ENCODE results near the gene TMEM203.

TMEM203 gene

GRCh38 chr9:137176302-137177182 lies 28.9 kb downstream of the TMEM203 start:
- no peak for DNase-seq

GRCh38 chr9:137175345-137175961 lies 30.0 kb downstream of the TMEM203 start:
- no peak for DNase-seq

DNA sequence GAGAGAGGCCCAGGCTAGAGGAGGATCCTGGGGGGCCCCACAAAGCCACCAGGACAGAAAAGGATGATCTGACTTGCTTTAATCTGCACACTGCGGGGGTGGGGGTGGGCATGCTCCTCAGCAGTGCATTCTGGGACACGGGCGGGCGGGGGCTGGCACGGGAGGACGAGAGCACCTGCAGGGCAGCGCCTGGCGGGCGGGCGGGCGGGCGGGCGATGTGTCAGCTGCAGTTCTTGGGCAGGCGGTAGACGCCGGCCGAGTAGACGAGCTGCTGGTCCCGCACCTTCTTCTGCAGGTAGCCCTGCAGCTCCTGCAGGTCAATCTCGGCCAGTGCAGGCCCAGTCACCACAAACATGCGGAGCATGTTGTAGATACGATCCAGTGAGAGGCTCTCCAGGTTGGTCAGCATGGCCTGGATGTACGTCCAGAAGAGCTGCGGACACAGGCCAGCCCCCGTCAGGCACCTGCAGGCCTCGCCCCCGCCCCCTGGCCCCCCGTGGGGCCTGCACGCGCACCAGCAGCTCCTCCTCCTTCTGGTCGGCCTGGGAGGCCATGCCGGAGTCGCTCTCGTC lies 30.6 kb downstream of the TMEM203 start:
- no peak for DNase-seq

DNA sequence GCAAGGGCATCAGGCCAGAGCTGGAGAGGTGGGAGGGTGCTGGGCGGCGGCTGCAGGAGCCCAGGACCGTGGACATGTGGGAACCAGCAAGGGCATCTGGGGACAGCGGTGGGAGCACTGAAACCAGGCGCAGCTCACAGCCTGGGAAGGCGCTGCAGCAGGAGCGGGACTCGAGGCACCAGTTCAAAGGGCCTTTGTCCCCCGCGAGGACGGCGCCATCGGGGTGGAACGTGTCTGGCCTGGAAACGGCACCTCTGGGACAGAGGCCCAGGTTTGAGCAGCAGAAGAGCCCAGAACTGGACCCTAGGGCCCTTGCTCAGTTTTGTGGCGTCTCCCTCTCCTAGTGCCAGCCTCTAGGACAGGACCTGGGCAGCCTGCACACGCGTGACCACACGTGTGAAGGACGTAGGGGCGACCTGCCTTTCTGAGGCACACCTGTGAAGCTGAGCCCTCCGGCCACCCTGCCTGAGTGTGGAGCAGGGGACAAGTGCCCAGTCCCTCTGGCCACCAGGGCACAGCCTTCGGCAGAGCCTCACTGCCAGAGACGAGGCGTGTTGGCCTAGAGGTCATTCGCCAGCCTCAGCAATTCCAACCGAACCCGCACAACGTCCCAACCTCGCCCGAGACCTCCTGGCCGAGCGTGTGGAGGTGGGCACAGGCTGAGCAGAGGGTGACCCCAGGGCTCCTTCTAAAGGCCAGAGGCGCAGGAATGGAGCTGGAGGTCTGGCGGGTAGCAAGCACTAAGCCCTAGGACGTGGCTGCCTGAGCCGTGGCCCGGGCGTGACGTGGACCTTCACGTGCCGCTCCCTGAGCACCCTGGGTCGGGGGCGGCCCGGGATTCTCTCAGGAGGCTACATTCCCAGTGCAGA lies 31.4 kb downstream of the TMEM203 start:
- no peak for DNase-seq

DNA sequence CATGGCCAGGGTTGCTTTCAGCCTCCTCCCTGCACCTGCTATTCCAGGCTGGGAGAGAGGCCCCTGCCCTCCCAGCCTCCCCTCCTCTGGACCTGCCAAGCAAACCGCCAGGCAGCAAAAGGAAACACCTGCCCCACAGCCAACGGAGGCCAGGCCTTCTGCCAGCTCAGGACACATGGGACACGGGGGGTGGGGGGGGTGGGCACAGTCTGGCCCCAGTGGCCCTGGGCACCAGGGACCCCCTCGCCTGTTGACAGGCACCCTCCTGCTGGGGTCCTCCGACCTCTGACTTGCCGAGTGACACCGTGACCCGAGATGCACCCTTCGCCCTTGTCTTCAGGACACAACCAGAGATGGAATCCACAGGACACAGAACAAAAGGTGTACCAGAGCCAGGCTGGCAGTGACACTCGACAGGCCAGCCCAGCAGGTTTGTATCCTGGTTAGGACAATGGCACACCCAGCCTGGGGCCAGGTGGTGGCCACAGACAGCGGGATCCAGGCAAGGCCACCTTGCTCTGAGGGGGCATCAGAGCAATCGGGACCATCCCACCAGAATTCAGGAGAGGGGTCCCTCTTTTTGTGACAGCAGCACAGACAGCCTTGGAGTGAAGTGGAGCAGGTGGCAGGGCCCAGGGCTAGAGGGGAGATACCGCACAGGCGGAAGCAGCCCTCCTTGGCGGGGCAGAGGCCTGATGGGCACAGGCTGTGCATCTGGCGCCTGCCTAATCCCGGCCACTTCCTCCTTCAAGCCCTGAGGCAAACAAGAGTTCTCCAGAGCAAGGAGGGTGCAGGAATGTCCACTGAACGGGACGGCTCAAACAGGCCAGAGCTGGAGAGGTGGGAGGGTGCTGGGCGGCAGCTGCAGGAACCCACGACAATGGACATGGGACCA lies 32.3 kb downstream of the TMEM203 start:
- no peak for DNase-seq

- no peak for DNase-seq
Observed at GRCh38 chr9:137171149-137171900, 34.1 kb downstream of the TMEM203 start.

DNA sequence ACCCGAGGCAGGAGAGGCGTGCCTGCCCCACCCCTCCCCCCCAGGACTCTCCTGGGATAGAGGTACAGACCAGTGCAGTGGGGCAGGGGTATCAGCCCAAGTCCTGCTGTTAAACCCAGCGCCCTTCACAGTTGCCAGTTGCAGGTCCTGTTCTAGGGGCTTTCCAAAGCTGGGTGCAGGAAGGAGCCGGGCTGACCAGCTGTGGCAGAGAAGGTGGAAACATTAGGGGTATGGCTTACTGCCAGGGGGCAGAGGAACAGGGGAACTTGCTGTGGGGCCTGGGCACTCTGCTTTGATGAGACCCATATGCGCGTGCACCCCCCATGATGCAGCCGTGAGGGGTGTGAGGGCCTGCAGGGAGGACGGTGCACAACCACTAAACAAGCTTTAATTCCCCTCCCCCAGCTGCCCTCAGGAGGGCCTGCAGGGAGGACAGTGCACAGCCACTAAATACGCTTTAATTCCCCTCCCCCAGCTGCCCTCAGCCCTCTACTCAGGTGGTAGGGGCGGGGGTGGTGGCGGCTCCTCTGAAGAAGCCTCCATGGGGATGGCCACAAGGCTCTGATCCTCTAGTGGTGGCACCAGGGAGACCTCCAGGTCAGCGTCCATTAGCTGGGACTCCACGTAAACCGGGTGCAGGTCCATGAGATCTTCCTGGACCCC lies 34.8 kb downstream of the TMEM203 start:
- no peak for DNase-seq

- DNase-seq: no peak
Observed at GRCh38 chr9:137169896-137170358, 35.5 kb downstream of the TMEM203 start, which contains the start of gene LRRC26. Gene LRRC26 (minus strand): TSS chr9:137170051. CDS start chr9:137169943, 108 bp downstream.

- no peak for DNase-seq
Observed at GRCh38 chr9:137168904-137169856, 36.3 kb downstream of the TMEM203 start.

- no peak for DNase-seq
Observed at GRCh38 chr9:137168573-137168903, 36.9 kb downstream of the TMEM203 start.

GRCh38 chr9:137167747-137168572 lies 37.5 kb downstream of the TMEM203 start:
- no peak for DNase-seq

DNA sequence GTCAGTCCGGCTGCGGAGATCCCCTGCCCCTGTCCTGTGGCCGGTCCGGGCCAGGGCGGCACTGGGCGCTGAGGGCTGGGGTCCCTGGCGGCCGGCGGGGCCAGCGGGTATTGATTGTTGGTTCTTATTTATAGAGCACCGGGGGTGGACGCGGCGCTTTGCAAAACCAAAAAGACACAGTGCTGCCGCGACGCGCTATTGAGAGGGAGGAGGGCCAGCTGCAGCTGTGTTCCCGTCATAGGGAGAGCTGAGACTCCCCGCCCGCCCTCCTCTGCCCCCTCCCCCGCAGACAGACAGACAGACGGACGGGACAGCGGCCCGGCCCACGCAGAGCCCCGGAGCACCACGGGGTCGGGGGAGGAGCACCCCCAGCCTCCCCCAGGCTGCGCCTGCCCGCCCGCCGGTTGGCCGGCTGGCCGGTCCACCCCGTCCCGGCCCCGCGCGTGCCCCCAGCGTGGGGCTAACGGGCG lies 38.1 kb downstream of the TMEM203 start:
- DNase-seq: no peak

DNA sequence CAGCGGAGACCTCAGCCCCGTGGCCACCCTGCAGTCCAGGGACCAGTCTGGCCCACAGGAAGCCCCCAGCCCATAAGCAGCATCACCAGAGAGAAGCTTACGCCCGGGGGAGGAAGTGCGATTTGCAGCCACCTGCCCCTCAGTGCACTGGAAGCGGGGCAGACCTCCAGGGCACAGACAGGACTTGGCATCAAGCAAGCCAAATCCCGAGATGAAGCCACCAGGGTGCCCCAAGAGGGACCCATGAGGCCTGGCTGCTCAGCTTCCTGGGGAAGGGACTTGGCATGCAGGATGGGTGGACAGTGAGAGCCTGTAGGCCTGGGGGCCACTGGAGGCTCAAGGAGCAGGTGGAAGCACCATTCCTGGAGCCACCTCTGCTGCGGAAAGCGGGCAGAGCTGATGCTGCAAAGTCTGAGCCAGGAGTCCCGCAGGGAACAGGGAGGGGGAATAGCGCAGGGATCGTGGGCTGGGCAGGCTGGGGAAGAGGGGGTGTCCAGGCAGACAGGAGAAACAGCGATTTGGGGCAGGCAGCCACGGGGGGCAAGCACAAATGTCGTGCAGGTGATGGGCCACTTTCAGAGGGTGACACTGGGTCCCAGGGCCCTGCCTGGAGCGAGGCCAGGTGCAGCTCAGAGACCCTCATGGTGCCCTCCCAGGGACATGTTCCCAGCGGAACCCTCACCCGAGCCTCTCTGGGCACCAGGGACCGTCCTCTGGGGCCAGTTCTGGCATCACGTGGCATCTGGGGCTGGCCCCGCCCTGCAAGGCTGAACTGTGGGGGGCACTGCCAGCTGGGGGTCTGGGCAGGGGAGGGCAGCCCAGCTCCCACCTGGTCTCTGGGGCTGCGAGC lies 38.8 kb downstream of the TMEM203 start:
- DNase-seq: no peak

DNA sequence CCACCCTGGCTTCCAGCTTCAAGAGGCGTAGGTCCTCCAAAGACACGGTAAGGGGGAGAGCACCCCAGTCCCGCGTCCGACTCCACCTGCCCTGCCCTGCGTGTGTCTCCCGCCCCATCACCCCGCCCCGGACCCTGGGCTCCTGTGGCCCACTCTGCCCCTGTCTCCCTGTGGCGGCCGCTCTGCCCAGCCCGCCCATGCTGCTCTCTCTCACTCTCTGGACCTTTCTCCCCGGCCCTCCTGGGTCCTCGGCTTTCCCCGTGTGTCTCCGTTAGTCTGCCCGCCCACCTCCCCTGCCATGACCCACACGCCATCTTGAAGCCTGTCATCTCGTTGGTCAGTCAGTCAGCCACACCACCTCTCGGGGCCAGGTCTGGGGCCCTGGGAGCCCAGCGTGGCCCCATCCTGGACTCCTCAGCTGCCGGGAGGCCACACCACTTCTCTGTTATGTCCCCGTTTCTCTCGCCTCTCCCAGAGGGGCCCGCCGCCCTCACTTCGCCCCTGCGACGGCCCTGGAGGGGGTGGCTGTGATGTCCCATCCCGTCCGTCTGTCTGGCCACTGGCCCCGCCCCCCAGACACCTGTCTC lies 40.1 kb downstream of the TMEM203 start:
- DNase-seq: no peak

GRCh38 chr9:137164370-137165249 lies 40.8 kb downstream of the TMEM203 start:
- no peak for DNase-seq

GRCh38 chr9:137163805-137164204 lies 41.6 kb downstream of the TMEM203 start:
- DNase-seq: no peak
